Cortex of kidney (tissue), 1 donor: ENCODE results near the gene MAN2B1.
"Not testable (repeated sequence)": the region's sequence is repeated elsewhere in the genome, so short reads cannot be mapped to it uniquely, and the experiment has no call there.

Experiments used
- DNase-seq: peaks from one replicate; lab custom pipeline; 2025; lab: John Stamatoyannopoulos, UW

The MAN2B1 gene

GRCh38 chr19:12666265-12667048, at the start of gene MAN2B1, which contains the start of gene WDR83:
Gene MAN2B1 (minus strand): TSS chr19:12666742. CDS start chr19:12666701, 41 bp downstream.
Gene WDR83 (plus strand): TSS chr19:12666807. CDS start chr19:12669791, 2,984 bp downstream.
- no peak for DNase-seq

- DNase-seq: no peak
Measured at GRCh38 chr19:12715929-12716328, 49.4 kb upstream of the MAN2B1 start.

GRCh38 chr19:12715102-12715501, 48.6 kb upstream of the MAN2B1 start:
- DNase-seq: no peak

GRCh38 chr19:12713304-12713703, 46.8 kb upstream of the MAN2B1 start:
- not testable (repeated sequence) for DNase-seq

GRCh38 chr19:12712077-12712476, 45.5 kb upstream of the MAN2B1 start:
- not testable (repeated sequence) for DNase-seq

GRCh38 chr19:12711187-12711586, 44.6 kb upstream of the MAN2B1 start:
- DNase-seq: no peak

- DNase-seq: no peak
Measured at GRCh38 chr19:12708641-12709040, 42.1 kb upstream of the MAN2B1 start.

GRCh38 chr19:12706332-12706718, 39.8 kb upstream of the MAN2B1 start:
- no peak for DNase-seq

GRCh38 chr19:12705654-12706331, 39.3 kb upstream of the MAN2B1 start:
- no peak for DNase-seq

GRCh38 chr19:12705169-12705568, 38.6 kb upstream of the MAN2B1 start:
- no peak for DNase-seq

GRCh38 chr19:12703046-12703445, 36.5 kb upstream of the MAN2B1 start:
- no peak for DNase-seq

GRCh38 chr19:12701596-12702282, 35.2 kb upstream of the MAN2B1 start:
- DNase-seq: no peak

- no peak for DNase-seq
Measured at GRCh38 chr19:12698138-12698537, 31.6 kb upstream of the MAN2B1 start.

- DNase-seq: not testable (repeated sequence)
Measured at GRCh38 chr19:12697425-12697824, 30.9 kb upstream of the MAN2B1 start.

- DNase-seq: peak; percentile 34
Measured at GRCh38 chr19:12696366-12697335, 30.1 kb upstream of the MAN2B1 start, which contains the start of gene FBXW9. Gene FBXW9 (minus strand): TSS chr19:12696631. CDS start chr19:12696581, 50 bp downstream.

- DNase-seq: no peak
Measured at GRCh38 chr19:12695997-12696365, 29.4 kb upstream of the MAN2B1 start.

- DNase-seq: no peak
Measured at GRCh38 chr19:12695514-12695913, 29.0 kb upstream of the MAN2B1 start.

GRCh38 chr19:12695096-12695495, 28.6 kb upstream of the MAN2B1 start:
- no peak for DNase-seq

GRCh38 chr19:12694641-12695040, 28.1 kb upstream of the MAN2B1 start:
- no peak for DNase-seq

GRCh38 chr19:12692960-12693359, 26.4 kb upstream of the MAN2B1 start:
- DNase-seq: no peak

- no peak for DNase-seq
Measured at GRCh38 chr19:12689581-12690216, 23.2 kb upstream of the MAN2B1 start.
